ENCODE measurements around the gene PLIN3.
"Not testable (repeated sequence)": the region's sequence is repeated elsewhere in the genome, so short reads cannot be mapped to it uniquely, and the experiment has no call there.

GRCh38 chr19:4887803-4888202, 20.3 kb upstream of the PLIN3 start:
- TF ChIP-seq CTCF (conservative IDR thresholded peaks at IDR 0.05 in 1 of 2, IDR thresholded peaks at IDR 0.05 in 1 of 2; ENCODE audit: low read depth in 1 of 2, low read length in 2 of 2); EZH2 (IDR thresholded peaks at IDR 0.05; ENCODE audit: low read length, missing control alignments): not testable (repeated sequence)
